ENCODE measurements around the gene MCM6.

Gene MCM6

GRCh38 chr2:135862718-135863117 lies 13.5 kb downstream of the MCM6 start:
- peaks cover 81% of the 10 kb centered on the region for H3K36me3 ChIP-seq (ENCODE audit: low read length)
- no peak overlapping the region for H2AFZ ChIP-seq (ENCODE audit: low read depth, low read length, severe bottlenecking)
- no peak overlapping the region for H3K27ac ChIP-seq (ENCODE audit: low read depth, low read length)
- peaks cover 4% of the 10 kb centered on the region; the same call in 1 of the 2 replicates for H4K20me1 ChIP-seq (ENCODE audit: low read depth, low read length)
- H3F3A ChIP-seq (ENCODE audit: insufficient read depth): peaks cover 3% of the 10 kb centered on the region; the same call in 1 of the 2 replicates
- H3K9me3 ChIP-seq (ENCODE audit: insufficient read depth, low read length): no peaks in the 10 kb centered on the region
- H3K9ac ChIP-seq (ENCODE audit: low read length): no peak overlapping the region
- peaks cover 4% of the 10 kb centered on the region; the same call in 1 of the 2 replicates for H3K79me2 ChIP-seq (ENCODE audit: insufficient read depth, low read length)
- no peak overlapping the region for H3K4me2 ChIP-seq (ENCODE audit: low read depth, low read length, poor library complexity, severe bottlenecking)
- TF ChIP-seq EZH2phosphoT487 (conservative IDR thresholded peaks at IDR 0.05; ENCODE audit: low read length): no peak
- TF ChIP-seq, protein P1, sequence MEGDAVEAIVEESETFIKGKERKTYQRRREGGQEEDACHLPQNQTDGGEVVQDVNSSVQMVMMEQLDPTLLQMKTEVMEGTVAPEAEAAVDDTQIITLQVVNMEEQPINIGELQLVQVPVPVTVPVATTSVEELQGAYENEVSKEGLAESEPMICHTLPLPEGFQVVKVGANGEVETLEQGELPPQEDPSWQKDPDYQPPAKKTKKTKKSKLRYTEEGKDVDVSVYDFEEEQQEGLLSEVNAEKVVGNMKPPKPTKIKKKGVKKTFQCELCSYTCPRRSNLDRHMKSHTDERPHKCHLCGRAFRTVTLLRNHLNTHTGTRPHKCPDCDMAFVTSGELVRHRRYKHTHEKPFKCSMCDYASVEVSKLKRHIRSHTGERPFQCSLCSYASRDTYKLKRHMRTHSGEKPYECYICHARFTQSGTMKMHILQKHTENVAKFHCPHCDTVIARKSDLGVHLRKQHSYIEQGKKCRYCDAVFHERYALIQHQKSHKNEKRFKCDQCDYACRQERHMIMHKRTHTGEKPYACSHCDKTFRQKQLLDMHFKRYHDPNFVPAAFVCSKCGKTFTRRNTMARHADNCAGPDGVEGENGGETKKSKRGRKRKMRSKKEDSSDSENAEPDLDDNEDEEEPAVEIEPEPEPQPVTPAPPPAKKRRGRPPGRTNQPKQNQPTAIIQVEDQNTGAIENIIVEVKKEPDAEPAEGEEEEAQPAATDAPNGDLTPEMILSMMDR (IDR thresholded peaks at IDR 0.05; ENCODE audit: insufficient read depth, low read length, poor library complexity, severe bottlenecking): no peak
- no peaks in the 10 kb centered on the region for H3K9me2 ChIP-seq (replicated peaks; ENCODE audit: insufficient read depth, low read length)
- no peak overlapping the region for H3K4me3 ChIP-seq (ENCODE audit: insufficient read depth, low read length, poor library complexity, severe bottlenecking)
- H3K27me3 ChIP-seq (ENCODE audit: low read length): no peaks in the 10 kb centered on the region

DNA sequence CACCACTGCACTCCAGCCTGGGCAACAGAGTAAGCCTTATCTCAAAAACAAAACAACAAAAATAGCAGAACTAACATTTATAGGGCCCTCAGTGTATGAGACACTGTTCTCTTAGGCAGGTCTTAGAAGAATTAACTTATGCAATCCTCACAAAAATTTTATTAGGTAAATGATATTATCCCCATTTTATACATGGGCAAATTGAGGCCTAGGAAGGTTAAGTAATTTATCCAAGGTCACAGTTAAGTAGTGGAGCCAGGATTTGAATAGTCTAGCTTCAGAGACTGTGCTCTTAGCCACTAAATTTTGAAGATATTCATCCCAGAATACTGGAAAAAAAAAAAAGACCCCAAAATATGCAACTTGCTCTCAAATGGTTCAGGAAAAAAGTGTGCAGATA lies 22.8 kb downstream of the MCM6 start:
- Histone ChIP-seq H3K4me3 (ENCODE audit: insufficient read depth, low read length, poor library complexity, severe bottlenecking) (no peak overlapping the region), H4K20me1 (ENCODE audit: low read depth, low read length) (no peaks in the 10 kb centered on the region), H3K36me3 (ENCODE audit: low read length) (peaks cover 66% of the 10 kb centered on the region), H3K9me3 (ENCODE audit: insufficient read depth, low read length) (no peaks in the 10 kb centered on the region), H3F3A (ENCODE audit: insufficient read depth) (0 out of 2 replicates have a peak, but pooled peaks cover 18% of the 10 kb centered on the region), H2AFZ (ENCODE audit: low read depth, low read length, severe bottlenecking) (no peak overlapping the region), H3K27ac (ENCODE audit: low read depth, low read length) (no peak overlapping the region), H3K79me2 (ENCODE audit: insufficient read depth, low read length) (no peaks in the 10 kb centered on the region), H3K9me2 (replicated peaks; ENCODE audit: insufficient read depth, low read length) (no peaks in the 10 kb centered on the region), H3K27me3 (ENCODE audit: low read length) (no peaks in the 10 kb centered on the region), H3K4me2 (ENCODE audit: low read depth, low read length, poor library complexity, severe bottlenecking) (no peak overlapping the region), H3K9ac (ENCODE audit: low read length) (no peak overlapping the region)
- TF ChIP-seq, protein P1 (IDR thresholded peaks at IDR 0.05; ENCODE audit: insufficient read depth, low read length, poor library complexity, severe bottlenecking): no peak
- no peak for TF ChIP-seq EZH2phosphoT487 (conservative IDR thresholded peaks at IDR 0.05; ENCODE audit: low read length)

GRCh38 chr2:135851858-135852257 lies 24.4 kb downstream of the MCM6 start:
- Histone ChIP-seq H3K4me3 (ENCODE audit: insufficient read depth, low read length, poor library complexity, severe bottlenecking) (no peak overlapping the region), H3K9ac (ENCODE audit: low read length) (no peak overlapping the region), H3K27ac (ENCODE audit: low read depth, low read length) (no peak overlapping the region), H3K79me2 (ENCODE audit: insufficient read depth, low read length) (no peaks in the 10 kb centered on the region), H2AFZ (ENCODE audit: low read depth, low read length, severe bottlenecking) (no peak overlapping the region), H3K9me3 (ENCODE audit: insufficient read depth, low read length) (no peaks in the 10 kb centered on the region), H3K9me2 (replicated peaks; ENCODE audit: insufficient read depth, low read length) (no peaks in the 10 kb centered on the region), H3K36me3 (ENCODE audit: low read length) (peaks cover 67% of the 10 kb centered on the region), H3F3A (ENCODE audit: insufficient read depth) (0 out of 2 replicates have a peak, but pooled peaks cover 18% of the 10 kb centered on the region), H3K27me3 (ENCODE audit: low read length) (no peaks in the 10 kb centered on the region), H4K20me1 (ENCODE audit: low read depth, low read length) (no peaks in the 10 kb centered on the region), H3K4me2 (ENCODE audit: low read depth, low read length, poor library complexity, severe bottlenecking) (no peak overlapping the region)
- no peak for TF ChIP-seq EZH2phosphoT487 (conservative IDR thresholded peaks at IDR 0.05; ENCODE audit: low read length)
- TF ChIP-seq, protein P1 (IDR thresholded peaks at IDR 0.05; ENCODE audit: insufficient read depth, low read length, poor library complexity, severe bottlenecking): no peak

All from SU-DHL-6 (cell line).